DMS114 treated with DMSO at 0.1 percent for 48 hours (cell line): ENCODE measurements around the gene ZRANB2.

Experiments
- DNase-seq: peaks from one replicate; lab custom pipeline; 2025; ENCODE audit not compliant: unreplicated experiment; lab: John Stamatoyannopoulos, UW

Gene ZRANB2

GRCh38 chr1:71071720-71072119, 9.1 kb downstream of the ZRANB2 start:
- no peak for DNase-seq

GRCh38 chr1:71068325-71069240, 12.3 kb downstream of the ZRANB2 start:
- DNase-seq: no peak

- DNase-seq: no peak
These were observed 26.0 kb downstream of the ZRANB2 start for GRCh38 chr1:71054791-71055190.

DNA sequence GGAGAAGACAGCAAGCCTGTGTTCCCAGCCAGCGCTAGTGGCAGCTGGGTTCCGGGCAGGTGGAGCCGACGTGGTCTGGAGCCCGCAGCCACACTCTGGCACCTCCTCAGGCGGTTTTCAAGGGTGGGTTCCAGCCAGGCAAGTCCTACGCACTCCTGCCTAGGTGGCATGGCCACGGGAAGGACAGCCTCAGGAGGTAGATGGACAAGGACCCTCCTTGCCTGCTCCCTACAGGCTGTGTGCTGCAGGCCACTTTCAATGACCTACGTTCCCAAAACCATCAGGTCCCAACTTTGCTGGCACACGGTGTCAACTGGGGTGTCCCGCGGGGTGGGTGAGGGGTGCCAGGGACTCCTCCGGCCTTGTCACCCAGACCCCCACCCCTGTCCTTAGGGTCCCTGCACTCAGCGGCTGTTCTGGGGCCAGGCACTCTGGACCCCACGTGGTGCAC, 26.5 kb downstream of the ZRANB2 start:
- DNase-seq: no peak

DNA sequence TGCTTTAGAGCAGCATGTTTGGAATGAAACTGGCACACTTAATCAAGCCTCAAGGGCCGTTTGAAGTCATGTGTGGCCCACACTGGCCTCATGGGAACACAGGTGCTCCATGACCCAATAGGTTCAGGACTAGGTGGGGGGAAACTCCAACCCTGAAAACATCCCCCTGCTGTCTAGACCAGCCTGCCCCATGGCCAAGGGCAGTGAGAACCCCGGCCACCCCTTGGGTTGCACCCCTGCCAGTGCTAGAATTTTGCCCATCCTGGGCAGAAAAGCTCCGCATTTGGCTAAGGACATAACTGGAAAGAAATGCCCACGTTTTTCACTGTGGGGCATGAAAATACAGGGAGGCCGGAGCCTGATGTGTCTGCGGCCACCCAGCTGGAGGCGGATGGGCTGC, 27.1 kb downstream of the ZRANB2 start:
- DNase-seq: no peak

DNA sequence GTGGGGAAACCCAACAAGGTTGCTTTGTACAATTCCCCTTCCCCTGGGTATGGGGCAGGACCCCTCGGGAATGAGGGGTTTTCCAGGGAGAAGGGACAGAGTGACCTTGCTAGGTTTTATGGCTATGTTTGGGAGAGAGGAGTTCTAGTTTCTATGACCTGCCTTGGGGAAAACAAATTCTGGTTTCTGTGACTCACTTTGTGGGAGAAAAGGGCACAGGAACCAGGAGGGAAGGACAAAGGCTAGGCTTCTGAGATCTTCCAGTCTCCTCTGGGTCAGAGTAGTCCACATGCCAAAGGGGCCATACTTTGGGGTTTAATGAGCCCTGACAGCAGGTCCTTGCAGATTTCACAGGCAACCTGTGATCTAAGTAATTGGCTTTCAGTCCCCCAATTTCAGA, 27.7 kb downstream of the ZRANB2 start:
- DNase-seq: no peak

DNA sequence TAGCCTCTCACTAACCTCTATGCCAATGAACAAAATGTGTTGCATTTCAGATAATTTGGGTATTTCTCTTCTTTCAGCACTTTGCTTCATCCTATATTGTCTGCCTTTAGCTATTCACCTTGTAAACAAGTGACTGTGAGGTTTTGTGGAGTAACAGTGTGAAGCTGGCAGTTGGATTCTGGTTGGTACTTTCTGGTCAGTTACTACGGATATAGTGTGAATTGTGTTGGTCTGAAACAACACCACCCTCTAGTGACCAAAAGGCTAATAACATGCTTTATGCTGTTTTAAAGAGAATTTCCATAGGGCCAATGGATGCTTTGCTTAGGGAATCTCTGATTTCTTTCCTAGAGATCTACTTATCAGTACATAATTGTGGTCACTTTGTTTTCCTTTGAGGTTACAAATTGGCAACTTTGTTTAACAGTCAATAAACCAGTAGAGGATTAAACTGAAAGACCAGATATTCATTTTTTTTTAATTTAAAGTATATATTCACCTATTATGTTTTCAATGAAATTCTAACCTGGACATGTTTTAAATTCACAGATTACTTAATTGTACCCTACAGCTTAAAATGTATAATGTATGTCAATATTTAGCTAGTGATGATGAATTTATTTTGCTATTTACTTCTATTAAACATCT, 30.8 kb downstream of the ZRANB2 start:
- DNase-seq: peak; percentile 87

DNA sequence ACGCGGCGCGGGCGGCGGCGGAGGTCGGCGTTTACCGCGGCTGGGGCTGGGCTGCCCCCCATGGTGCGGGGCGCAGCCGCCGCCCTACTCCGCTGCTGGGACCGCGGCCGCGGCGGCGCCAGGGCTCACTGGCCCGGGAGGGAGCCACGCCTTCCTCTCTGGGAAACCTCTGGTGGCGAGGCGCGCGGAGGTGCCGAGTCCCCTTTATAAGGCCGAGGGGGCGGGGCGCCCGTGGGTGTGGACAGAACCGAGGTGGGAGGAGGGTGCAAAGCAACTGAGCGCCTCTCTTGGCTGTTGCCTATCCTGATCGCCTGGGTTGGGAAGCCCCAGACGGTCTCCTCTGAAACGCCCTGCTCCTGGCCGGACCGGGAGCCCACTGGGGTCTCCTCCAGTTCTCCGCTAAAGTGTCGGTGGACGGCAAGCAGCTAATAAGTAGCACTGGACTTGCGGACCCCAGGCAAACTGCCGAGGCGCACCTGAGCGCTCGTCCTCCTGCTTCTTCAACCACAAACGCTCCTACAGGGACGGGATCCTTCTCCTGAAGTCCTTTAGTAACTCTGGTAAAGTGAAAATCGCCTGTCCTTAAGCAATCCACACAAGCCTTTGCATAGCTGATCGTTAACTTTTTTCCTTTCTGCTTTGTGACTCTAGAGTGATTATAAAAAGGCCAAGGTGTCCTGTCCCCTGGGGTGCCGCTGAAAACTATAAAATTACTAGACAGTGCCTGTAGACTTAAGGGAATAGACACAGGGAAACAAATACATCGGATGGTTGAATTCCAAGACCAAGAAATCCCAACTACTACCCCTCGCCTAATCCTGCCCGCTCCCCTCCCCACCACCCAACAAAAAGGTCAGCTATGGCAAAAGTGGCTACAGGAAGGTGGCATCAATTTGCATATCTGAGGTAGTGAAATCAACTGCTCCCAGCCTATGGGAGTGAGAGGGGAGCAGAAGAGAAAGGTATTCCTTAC, 32.9 kb downstream of the ZRANB2 start, which contains the start of gene PTGER3:
Gene PTGER3 (minus strand): TSS at position 182 of the 973 bp plus-strand sequence. CDS start 239 bp downstream, outside the sequence.
- DNase-seq: no peak

DNA sequence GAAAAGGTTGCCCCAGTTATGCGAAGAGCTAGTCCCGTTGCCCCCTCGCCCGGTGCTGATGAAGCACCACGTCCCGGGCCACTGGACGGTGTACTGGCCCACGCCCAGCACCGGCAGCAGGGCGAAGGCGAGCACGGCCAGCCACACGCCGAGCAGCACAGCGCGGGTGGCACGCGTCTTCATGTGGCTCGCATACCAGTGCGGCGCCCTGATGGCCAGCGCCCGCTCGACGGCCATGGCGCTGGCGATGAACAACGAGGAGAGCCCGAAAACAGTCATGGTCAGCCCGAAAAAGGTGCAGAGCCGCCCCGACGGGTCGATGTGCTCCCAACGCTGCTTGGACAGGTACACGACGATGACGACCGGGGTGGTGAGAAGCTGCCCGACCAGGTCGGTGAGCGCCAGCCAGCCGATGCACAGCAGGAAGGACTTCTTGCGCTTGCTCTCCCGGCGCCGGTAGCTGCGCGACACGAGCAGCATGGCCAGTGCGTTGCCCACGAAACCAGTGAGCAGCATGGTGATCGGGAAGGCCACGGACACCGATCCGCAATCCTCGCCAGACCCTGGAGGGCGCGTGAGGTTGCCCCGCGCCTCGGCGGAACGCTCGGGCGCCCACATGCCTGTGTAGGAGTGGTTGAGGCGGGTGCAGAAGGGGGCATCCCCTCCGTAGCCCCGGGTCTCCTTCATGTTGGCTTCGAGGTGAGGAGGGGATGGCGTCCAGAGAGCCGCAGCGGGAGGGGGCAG, 33.8 kb downstream of the ZRANB2 start:
- DNase-seq: no peak

- DNase-seq: no peak
These were observed 35.3 kb downstream of the ZRANB2 start for GRCh38 chr1:71045463-71046028.

GRCh38 chr1:71044833-71045232, 36.0 kb downstream of the ZRANB2 start:
- DNase-seq: no peak

GRCh38 chr1:71043065-71043464, 37.8 kb downstream of the ZRANB2 start:
- no peak for DNase-seq

GRCh38 chr1:71041806-71042205, 39.0 kb downstream of the ZRANB2 start:
- DNase-seq: no peak

- DNase-seq: no peak
These were observed 41.1 kb downstream of the ZRANB2 start for GRCh38 chr1:71039661-71040262.

DNA sequence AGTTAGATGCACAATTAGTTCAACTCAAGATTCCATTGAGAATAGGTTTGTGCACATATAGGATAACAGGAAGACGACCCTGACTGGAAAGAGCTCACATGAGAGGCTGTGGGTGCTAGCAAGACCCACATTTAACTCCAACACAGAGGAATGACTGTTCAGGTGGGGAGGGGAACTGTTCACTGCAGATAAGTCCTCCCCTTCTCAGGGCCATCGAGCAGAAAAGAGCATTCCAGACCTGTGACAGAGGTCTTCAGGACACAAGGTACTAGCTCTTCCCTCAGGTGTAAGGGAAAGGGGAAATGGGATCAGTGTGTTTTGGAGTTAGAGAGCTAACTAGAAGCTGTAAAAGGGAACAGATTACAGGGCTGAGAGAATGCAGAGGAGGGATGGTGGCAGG, 41.9 kb downstream of the ZRANB2 start:
- DNase-seq: no peak

DNA sequence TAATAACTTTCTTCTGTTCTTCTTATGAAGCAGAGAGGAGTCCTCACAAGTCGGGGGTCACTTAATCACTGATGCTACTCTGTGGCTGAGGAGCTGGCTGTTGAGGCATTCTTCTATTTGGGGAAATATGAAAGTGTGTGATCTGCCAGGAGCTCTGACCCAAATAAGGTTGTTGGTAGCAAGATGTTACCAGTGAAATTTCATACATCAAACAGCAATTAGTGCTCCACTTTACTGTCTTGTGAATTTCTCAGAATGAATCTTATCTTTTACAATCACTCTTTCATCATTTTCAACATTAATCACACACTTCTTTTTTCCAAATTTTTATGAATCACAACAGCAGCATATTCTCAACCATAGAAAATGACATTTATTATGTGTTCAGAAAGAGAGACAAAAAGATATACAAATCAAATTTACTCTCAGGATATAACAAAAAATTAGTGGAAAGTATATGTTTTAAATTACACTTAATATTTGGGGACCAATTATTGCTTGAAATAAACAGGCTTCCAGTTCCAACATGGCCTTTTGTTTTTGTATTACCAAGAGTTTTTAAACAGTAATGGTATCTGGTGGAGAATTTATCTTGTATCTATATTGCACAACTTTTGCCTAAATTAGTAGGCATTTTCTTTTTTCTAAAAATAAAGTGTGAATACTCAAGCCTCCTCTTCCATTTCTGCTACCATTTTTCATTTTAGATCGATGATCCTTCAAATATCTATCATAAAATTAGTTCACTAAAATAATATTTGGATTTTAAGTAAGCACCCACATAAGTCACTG, 42.8 kb downstream of the ZRANB2 start:
- DNase-seq: no peak

DNA sequence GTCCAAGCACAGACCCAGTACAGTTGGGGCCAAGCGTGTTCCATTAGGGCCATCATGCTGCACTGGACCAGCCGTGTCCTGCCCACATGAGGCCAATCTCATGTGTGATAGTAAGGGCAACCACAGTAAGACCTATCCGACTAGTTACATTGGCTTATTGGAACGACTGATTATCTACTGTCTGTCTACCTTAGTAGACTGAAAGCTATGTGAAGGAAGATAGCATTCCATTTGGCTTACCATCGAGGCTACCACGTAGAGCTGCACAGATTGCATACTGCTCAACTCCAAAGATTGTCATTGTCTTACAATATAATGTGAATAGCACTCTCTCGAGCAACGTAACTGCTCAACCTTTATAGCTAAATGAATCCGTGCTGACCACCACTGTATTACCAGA, 43.8 kb downstream of the ZRANB2 start:
- DNase-seq: no peak

DNA sequence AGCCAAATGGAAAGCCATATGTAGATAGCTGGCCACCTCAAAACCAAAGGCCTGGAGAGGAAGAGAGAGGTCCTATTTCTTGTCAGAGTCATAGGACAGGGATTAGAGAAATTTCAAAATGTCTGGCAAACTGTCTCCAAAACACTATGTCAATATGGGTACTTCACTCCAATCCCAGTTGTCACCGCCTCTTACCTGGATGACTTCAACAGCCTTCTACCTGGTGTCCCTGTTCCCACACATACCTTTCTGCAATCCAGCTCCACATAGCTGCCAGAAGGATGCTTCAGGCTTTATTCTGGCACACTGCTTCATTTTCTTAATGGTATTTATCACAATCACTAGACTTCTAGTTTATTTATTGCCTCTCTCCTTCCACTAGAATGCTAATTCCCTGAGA, 47.7 kb downstream of the ZRANB2 start:
- no peak for DNase-seq

DNA sequence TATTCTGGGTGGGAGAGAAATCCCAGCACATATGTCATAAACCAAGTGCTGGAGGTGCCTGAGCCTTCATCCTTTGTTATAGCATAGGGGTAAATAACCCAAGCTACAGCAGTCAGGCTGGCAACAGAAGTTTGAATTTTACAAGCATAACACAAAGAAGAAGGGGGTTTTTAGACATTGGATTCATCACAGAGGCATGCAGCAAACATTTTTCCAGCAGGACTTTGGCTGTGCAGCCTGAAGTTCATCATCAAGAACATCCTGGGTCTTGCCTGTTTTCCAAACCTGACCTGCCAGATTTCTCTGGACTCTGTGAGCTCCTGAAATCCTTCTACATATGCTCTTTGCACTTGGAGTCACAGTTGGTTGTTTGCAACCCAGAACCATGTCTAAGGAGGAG, 49.4 kb downstream of the ZRANB2 start:
- DNase-seq: no peak
